Stimulated activated CD4-positive, alpha-beta T cell treated with anti-CD3 and anti-CD28 coated beads, Interleukin-4, amount 100 ng/mL, for 1 hour (primary cell): ENCODE data around the gene LARGE1.

ENCODE experiments used
- DNase-seq: peaks from one replicate; pipeline ENCODE4 v3.0.0-alpha.2; 2020

Gene LARGE1

GRCh38 chr22:33544707-33545106 is 375.6 kb downstream of the LARGE1 start:
- no peak for DNase-seq

GRCh38 chr22:33542722-33543121 is 377.6 kb downstream of the LARGE1 start:
- DNase-seq: no peak

- DNase-seq: no peak
These were observed 378.1 kb downstream of the LARGE1 start for GRCh38 chr22:33542153-33542552.

GRCh38 chr22:33539902-33540751 is 380.1 kb downstream of the LARGE1 start:
- no peak for DNase-seq

GRCh38 chr22:33539202-33539901 is 380.9 kb downstream of the LARGE1 start:
- no peak for DNase-seq

- DNase-seq: no peak
These were observed 381.9 kb downstream of the LARGE1 start for GRCh38 chr22:33538277-33538885.

GRCh38 chr22:33537059-33537458 is 383.2 kb downstream of the LARGE1 start:
- DNase-seq: no peak

- no peak for DNase-seq
These were observed 384.1 kb downstream of the LARGE1 start for GRCh38 chr22:33535937-33536875.

- DNase-seq: no peak
These were observed 390.7 kb downstream of the LARGE1 start for GRCh38 chr22:33529424-33530113.

GRCh38 chr22:33528183-33528582 is 392.1 kb downstream of the LARGE1 start:
- DNase-seq: no peak

GRCh38 chr22:33526434-33527107 is 393.7 kb downstream of the LARGE1 start:
- DNase-seq: no peak

GRCh38 chr22:33524511-33525260 is 395.6 kb downstream of the LARGE1 start:
- no peak for DNase-seq

- DNase-seq: no peak
These were observed 398.2 kb downstream of the LARGE1 start for GRCh38 chr22:33521879-33522665.

- DNase-seq: no peak
These were observed 399.1 kb downstream of the LARGE1 start for GRCh38 chr22:33520904-33521780.

GRCh38 chr22:33519974-33520903 is 400.0 kb downstream of the LARGE1 start:
- no peak for DNase-seq

- DNase-seq: no peak
These were observed 401.0 kb downstream of the LARGE1 start for GRCh38 chr22:33519071-33519973.
